Activated CD4-positive, alpha-beta memory T cell treated with anti-CD3 and anti-CD28 coated beads, Interleukin-2, amount 10 ng/mL, durations not matched to agents 7 days and 5 days (primary cell): Measurements from ENCODE around the gene PCDHGC3. TPM values are rescaled to one million over a fixed set of nuclear protein-coding genes. Genes with fewer than 3 reads are reported as not detected.
A peak's percentile ranks its signal among the peaks of the same experiment; 100 is the strongest.

Experiments used
- CTCF ChIA-PET: fragments of 350-600 bp; sonication (Branson Sonifier 250); formaldehyde crosslinking; loops from one replicate; lab custom pipeline; 2021; ENCODE audit warnings: antibody characterized with exemption, inconsistent platforms; lab: Charles Lee
- POLR2A ChIA-PET: fragments of 350-600 bp; sonication (Branson Sonifier 250); formaldehyde crosslinking; loops from one replicate; lab custom pipeline; 2021; ENCODE audit warnings: antibody characterized with exemption; lab: Charles Lee
- DNase-seq: peaks from one replicate; pipeline ENCODE4 v3.0.0-alpha.2; 2020
- H3K27ac Mint-ChIP-seq: one replicate; pipeline ENCODE4 v1.8.0; 2021; ENCODE audit warnings: mild to moderate bottlenecking, mixed read lengths
- H3K27me3 Mint-ChIP-seq: one replicate; pipeline ENCODE4 v1.8.0; 2021; ENCODE audit warnings: mixed read lengths
- H3K36me3 Mint-ChIP-seq: one replicate; pipeline ENCODE4 v1.8.0; 2021; ENCODE audit warnings: low read depth, mixed read lengths
- H3K4me1 Mint-ChIP-seq: one replicate; pipeline ENCODE4 v1.8.0; 2021; ENCODE audit warnings: mixed read lengths
- H3K4me3 Mint-ChIP-seq: one replicate; pipeline ENCODE4 v1.8.0; 2021; ENCODE audit warnings: mild to moderate bottlenecking, mixed read lengths
- H3K9me3 Mint-ChIP-seq: one replicate; pipeline ENCODE4 v1.8.0; 2021; ENCODE audit warnings: mixed read lengths
- total RNA-seq, 2 experiments: library from RNA; stranded (reverse); gene quantifications; one replicate each; pipeline ENCODE4 v1.2.3, GENCODE V29; 2021

Gene PCDHGC3
- total RNA-seq, 2 experiments from 2014 or later = not detected

- no peak for DNase-seq
- H3K27ac Mint-ChIP-seq = no peak overlapping the region
- no peaks in the 10 kb centered on the region for H3K4me1 Mint-ChIP-seq
- H3K27me3 Mint-ChIP-seq = no peaks in the 10 kb centered on the region
- no peaks in the 10 kb centered on the region for H3K36me3 Mint-ChIP-seq
- H3K4me3 Mint-ChIP-seq = no peak overlapping the region
- POLR2A ChIA-PET = no interaction called here
- no peaks in the 10 kb centered on the region for H3K9me3 Mint-ChIP-seq
- CTCF ChIA-PET = interaction anchor here (0.6 to 0.9 kb wide), 2 partner anchors 8 to 192 kb away, joined by 3 read pairs; no protein-coding TSS in a partner anchor
Measured at GRCh38 chr5:141503681-141504080, 27.9 kb downstream of the PCDHGC3 start.

DNA sequence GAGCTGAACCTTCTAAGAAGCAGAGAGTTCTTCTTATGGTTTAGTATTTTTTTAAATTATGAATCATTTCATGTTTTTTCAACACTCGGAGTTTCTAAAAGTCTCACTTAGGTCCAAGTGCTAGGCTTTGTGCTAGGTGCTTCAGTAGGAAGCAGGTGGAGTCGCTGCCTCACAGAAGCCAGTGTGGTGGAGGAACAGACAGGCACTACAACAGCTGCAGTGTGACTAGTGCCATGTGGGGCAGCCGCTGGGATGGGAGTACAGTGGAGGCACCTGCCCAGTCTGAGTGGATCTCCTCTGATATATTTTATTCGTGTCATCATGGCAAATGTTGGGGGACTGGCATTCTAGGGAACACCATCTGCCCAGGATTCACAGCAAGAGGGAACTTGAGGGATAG, 28.4 kb downstream of the PCDHGC3 start:
- ChIA-PET POLR2A (interaction anchor here (0.6 kb wide), 1 partner anchor 62 kb away, joined by 3 read pairs; no protein-coding TSS in a partner anchor), CTCF (no interaction called here)
- Mint-ChIP-seq H3K9me3 (no peaks in the 10 kb centered on the region), H3K36me3 (no peaks in the 10 kb centered on the region), H3K4me1 (no peaks in the 10 kb centered on the region), H3K27ac (no peak overlapping the region), H3K27me3 (no peaks in the 10 kb centered on the region), H3K4me3 (no peak overlapping the region)
- DNase-seq = no peak

DNA sequence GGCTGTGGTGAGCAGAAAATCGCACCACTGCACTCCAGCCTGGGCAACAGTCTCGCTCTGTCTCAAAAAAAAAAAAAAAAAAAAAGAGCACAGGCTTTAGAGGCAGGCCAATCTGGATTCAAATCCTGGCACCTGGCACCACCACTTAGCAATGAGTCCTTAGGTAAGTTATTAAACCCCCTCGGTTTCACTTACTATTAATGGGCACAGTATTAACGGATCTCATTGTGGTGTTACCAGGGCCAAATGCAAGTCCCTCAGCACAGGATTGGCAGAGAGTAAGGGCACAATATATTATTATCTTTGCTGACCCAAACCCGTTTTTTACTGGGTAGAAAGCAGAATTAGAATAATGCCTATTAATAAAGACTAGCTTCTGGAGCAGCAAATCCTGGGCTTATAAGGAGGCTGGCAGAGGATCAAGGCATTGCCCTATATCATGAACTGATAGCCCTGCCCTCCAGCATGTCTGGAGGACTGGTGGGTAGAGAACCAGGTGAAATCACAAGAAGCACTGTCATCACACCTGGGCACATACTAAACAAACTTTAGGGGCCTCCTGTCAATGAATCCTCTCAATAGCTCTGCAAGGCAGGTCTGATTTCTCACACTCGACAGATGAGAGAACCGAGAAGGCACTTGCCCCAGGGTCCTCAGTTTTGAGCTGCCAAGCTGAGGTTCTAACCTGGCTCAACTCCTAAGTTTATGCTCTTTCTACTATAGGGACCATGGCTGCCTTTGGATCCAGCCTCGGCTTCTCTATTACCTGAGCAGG, 30.8 kb downstream of the PCDHGC3 start:
- no peaks in the 10 kb centered on the region for H3K9me3 Mint-ChIP-seq
- H3K27me3 Mint-ChIP-seq = no peaks in the 10 kb centered on the region
- ChIA-PET CTCF (interaction anchor here (0.9 to 1.4 kb wide), 3 partner anchors 29 to 94 kb away, joined by 3 to 6 read pairs (median 4); partner anchors contain the start of genes PCDHGA10 and PCDHGA12), POLR2A (interaction anchor here (1.1 kb wide), 1 partner anchor 13 kb away, joined by 4 read pairs; no protein-coding TSS in a partner anchor)
- H3K27ac Mint-ChIP-seq = no peak overlapping the region
- peaks cover 1% of the 10 kb centered on the region for H3K4me1 Mint-ChIP-seq
- no peak overlapping the region for H3K4me3 Mint-ChIP-seq
- no peak for DNase-seq
- H3K36me3 Mint-ChIP-seq = no peaks in the 10 kb centered on the region

DNA sequence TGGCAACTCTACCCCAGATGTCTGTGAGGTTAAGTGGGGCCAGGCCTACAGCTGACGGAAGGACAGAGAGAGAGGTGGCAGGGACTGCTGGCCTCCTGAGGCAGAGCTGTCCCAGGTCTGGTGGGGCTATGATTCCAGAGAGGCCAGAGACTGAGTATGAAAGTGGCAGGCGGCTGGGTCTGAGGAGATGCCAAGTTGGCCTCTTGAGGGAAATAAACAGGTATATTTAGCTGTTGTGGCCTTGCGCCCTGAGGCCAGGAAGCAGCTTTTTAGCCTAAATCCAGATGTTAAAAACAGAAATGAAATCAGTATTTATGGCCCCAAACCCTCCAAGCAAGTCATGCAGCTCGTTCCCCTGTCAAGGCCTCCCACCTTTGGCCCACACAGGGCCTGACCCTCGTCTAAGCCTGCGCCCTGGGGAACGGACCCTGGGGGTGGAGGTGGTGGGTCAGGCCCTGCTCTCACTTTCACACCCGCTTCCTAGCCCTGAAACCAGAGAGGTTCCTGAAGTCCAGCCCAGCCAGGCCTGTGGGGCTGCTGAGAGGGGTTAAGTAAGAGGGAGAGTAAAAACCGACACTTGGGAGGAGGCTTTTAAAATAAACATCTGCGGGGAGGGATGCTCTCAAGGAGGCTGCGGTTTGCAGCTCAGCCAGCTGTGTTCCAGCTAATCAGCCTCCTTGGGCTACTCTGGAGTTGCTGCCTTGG, 31.8 kb downstream of the PCDHGC3 start:
- Mint-ChIP-seq H3K27ac (no peak overlapping the region), H3K9me3 (no peaks in the 10 kb centered on the region), H3K4me1 (peaks cover 4% of the 10 kb centered on the region), H3K27me3 (no peaks in the 10 kb centered on the region), H3K36me3 (no peaks in the 10 kb centered on the region), H3K4me3 (no peak overlapping the region)
- no peak for DNase-seq
- POLR2A ChIA-PET = interaction anchor here (1.1 kb wide), 1 partner anchor 14 kb away, joined by 4 read pairs; no protein-coding TSS in a partner anchor
- CTCF ChIA-PET = interaction anchor here (0.9 to 1.4 kb wide), 4 partner anchors 15 to 95 kb away, joined by 3 to 6 read pairs (median 4); partner anchors contain the start of genes PCDHGA10 and PCDHGA12

DNA sequence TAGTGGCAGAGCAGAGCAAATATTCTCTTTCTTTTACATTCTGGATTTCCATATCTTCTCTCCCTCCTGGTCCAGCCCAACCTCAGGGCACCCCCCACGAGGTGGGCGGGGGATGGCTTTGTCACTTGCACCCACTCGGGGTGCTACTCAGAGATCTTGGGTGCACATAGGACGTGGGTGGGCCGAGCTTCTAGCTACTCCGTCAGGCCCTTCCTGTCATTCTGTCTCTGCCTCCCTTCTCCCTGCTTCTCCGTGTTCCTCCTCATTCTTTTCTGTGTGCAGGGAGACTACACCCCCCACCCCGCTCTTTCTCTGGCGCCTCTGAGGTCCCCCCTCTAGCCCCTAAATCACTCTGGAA, 32.7 kb downstream of the PCDHGC3 start:
- ChIA-PET CTCF (interaction anchor here (0.5 to 1.0 kb wide), 2 partner anchors 14 to 39 kb away, joined by 3 to 4 read pairs; no protein-coding TSS in a partner anchor), POLR2A (interaction anchor here (0.7 to 1.3 kb wide), 2 partner anchors 13 to 15 kb away, joined by 3 to 6 read pairs; no protein-coding TSS in a partner anchor)
- Mint-ChIP-seq H3K27me3 (no peaks in the 10 kb centered on the region), H3K4me1 (peaks cover 11% of the 10 kb centered on the region), H3K9me3 (no peaks in the 10 kb centered on the region), H3K36me3 (peaks cover 5% of the 10 kb centered on the region), H3K4me3 (no peak overlapping the region), H3K27ac (no peak overlapping the region)
- DNase-seq = no peak

- DNase-seq = no peak
- H3K4me3 Mint-ChIP-seq = no peak overlapping the region
- ChIA-PET CTCF (interaction anchor here (0.5 to 4.9 kb wide), 2 partner anchors 15 to 39 kb away, joined by 4 to 57 read pairs; no protein-coding TSS in a partner anchor), POLR2A (interaction anchor here (0.7 to 1.4 kb wide), 4 partner anchors 13 to 189 kb away, joined by 3 to 6 read pairs (median 4); partner anchors contain the start of gene TAF7)
- H3K36me3 Mint-ChIP-seq = peaks cover 10% of the 10 kb centered on the region
- peaks cover 17% of the 10 kb centered on the region for H3K4me1 Mint-ChIP-seq
- no peaks in the 10 kb centered on the region for H3K27me3 Mint-ChIP-seq
- H3K27ac Mint-ChIP-seq = no peak overlapping the region
- no peaks in the 10 kb centered on the region for H3K9me3 Mint-ChIP-seq
Measured at GRCh38 chr5:141508798-141509611, 33.2 kb downstream of the PCDHGC3 start.

DNA sequence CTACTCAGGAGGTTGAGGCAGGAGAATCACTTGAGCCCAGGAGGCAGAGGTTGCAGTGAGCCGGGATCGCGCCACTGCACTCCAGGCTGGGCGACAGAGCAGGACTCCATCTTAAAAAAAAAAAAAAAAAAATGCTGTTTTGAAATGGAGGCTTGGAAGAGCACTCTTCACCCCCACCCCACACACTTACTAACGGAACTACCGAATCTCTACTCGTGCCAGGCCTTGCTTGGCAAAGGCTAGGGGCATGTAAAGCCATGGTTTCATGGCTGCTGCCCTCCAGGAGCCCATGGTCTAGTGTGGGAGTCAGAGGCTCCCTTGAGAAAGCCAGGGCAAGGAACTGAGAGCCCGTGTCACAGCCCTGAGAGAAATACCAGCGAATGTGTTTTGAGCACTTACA, 34.4 kb downstream of the PCDHGC3 start:
- Mint-ChIP-seq H3K4me3 (no peak overlapping the region), H3K27me3 (no peaks in the 10 kb centered on the region), H3K9me3 (no peaks in the 10 kb centered on the region), H3K36me3 (peaks cover 15% of the 10 kb centered on the region), H3K4me1 (peaks cover 25% of the 10 kb centered on the region), H3K27ac (no peak overlapping the region)
- CTCF ChIA-PET = interaction anchor here (0.6 to 4.9 kb wide), 4 partner anchors 14 to 89 kb away, joined by 3 to 57 read pairs (median 4); partner anchors contain the start of gene PCDHGA11
- no peak for DNase-seq
- POLR2A ChIA-PET = interaction anchor here (0.8 to 1.4 kb wide), 2 partner anchors 26 to 89 kb away, joined by 3 to 4 read pairs; partner anchors contain the start of gene PCDHGC4

DNA sequence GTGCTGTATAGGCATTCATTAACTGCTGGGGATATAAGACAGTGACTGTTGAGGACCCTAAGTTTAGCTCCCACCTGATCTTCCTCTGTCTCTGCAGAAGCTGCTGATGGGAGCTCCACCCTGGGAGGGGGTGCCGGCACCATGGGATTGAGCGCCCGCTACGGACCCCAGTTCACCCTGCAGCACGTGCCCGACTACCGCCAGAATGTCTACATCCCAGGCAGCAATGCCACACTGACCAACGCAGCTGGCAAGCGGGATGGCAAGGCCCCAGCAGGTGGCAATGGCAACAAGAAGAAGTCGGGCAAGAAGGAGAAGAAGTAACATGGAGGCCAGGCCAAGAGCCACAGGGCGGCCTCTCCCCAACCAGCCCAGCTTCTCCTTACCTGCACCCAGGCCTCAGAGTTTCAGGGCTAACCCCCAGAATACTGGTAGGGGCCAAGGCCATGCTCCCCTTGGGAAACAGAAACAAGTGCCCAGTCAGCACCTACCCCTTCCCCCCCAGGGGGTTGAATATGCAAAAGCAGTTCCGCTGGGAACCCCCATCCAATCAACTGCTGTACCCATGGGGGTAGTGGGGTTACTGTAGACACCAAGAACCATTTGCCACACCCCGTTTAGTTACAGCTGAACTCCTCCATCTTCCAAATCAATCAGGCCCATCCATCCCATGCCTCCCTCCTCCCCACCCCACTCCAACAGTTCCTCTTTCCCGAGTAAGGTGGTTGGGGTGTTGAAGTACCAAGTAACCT, 35.3 kb downstream of the PCDHGC3 start:
- H3K9me3 Mint-ChIP-seq = no peaks in the 10 kb centered on the region
- H3K4me3 Mint-ChIP-seq = no peak overlapping the region
- ChIA-PET POLR2A (interaction anchor here (0.8 to 3.5 kb wide), 3 partner anchors 11 to 191 kb away, joined by 3 to 12 read pairs (median 5); partner anchors contain the start of genes PCDHGC4 and TAF7), CTCF (interaction anchor here (0.7 to 4.9 kb wide), 10 partner anchors 8 to 186 kb away, joined by 3 to 57 read pairs (median 4); partner anchors contain the start of genes PCDHGA10, PCDHGA11, PCDHGA12 and PCDHGB5)
- DNase-seq = no peak
- peaks cover 28% of the 10 kb centered on the region for H3K4me1 Mint-ChIP-seq
- H3K27me3 Mint-ChIP-seq = no peaks in the 10 kb centered on the region
- no peak overlapping the region for H3K27ac Mint-ChIP-seq
- H3K36me3 Mint-ChIP-seq = peaks cover 20% of the 10 kb centered on the region

DNA sequence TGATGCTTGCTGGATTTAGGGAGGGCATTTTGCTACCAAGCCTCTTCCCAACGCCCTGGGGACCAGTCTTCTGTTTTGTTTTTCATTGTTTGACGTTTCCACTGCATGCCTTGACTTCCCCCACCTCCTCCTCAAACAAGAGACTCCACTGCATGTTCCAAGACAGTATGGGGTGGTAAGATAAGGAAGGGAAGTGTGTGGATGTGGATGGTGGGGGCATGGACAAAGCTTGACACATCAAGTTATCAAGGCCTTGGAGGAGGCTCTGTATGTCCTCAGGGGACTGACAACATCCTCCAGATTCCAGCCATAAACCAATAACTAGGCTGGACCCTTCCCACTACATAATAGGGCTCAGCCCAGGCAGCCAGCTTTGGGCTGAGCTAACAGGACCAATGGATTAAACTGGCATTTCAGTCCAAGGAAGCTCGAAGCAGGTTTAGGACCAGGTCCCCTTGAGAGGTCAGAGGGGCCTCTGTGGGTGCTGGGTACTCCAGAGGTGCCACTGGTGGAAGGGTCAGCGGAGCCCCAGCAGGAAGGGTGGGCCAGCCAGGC, 36.1 kb downstream of the PCDHGC3 start:
- Mint-ChIP-seq H3K27ac (no peak overlapping the region), H3K4me3 (no peak overlapping the region), H3K27me3 (no peaks in the 10 kb centered on the region), H3K36me3 (peaks cover 28% of the 10 kb centered on the region), H3K9me3 (no peaks in the 10 kb centered on the region), H3K4me1 (peaks cover 30% of the 10 kb centered on the region)
- CTCF ChIA-PET = interaction anchor here (0.8 to 4.9 kb wide), 21 partner anchors 9 to 187 kb away, joined by 3 to 57 read pairs (median 8); partner anchors contain the start of genes PCDHGA10, PCDHGA11, PCDHGA12 and PCDHGA2
- POLR2A ChIA-PET = interaction anchor here (1.4 to 3.5 kb wide), 3 partner anchors 10 to 192 kb away, joined by 3 to 12 read pairs (median 5); partner anchors contain the start of genes PCDHGA11 and TAF7
- DNase-seq = no peak

GRCh38 chr5:141512390-141512910, 36.7 kb downstream of the PCDHGC3 start:
- peak overlapping the region; percentile 59 for H3K27ac Mint-ChIP-seq
- H3K4me1 Mint-ChIP-seq = peaks cover 30% of the 10 kb centered on the region
- ChIA-PET POLR2A (interaction anchor here (1.4 to 3.5 kb wide), 3 partner anchors 9 to 192 kb away, joined by 3 to 12 read pairs (median 5); partner anchors contain the start of genes PCDHGA11 and TAF7), CTCF (interaction anchor here (0.8 to 4.9 kb wide), 33 partner anchors 9 to 1077 kb away, joined by 3 to 57 read pairs (median 7); partner anchors contain the start of genes PCDHB15, PCDHGA1, PCDHGA10 and PCDHGA11)
- peaks cover 34% of the 10 kb centered on the region for H3K36me3 Mint-ChIP-seq
- H3K27me3 Mint-ChIP-seq = no peaks in the 10 kb centered on the region
- peak overlapping the region; percentile 66 for H3K4me3 Mint-ChIP-seq
- peak; percentile 84 for DNase-seq
- H3K9me3 Mint-ChIP-seq = no peaks in the 10 kb centered on the region
